HG03159 (cell line): ENCODE results near the gene DCHS1.
A peak's percentile ranks its signal among the peaks of the same experiment; 100 is the strongest.
"Not testable (repeated sequence)": the region's sequence is repeated elsewhere in the genome, so short reads cannot be mapped to it uniquely, and the experiment has no call there.

Experiments
- ATAC-seq: cut with Tn5 transposase; IDR thresholded peaks from one replicate; pipeline ENCODE4 v1.9.1; 2021; ENCODE audit warnings: mild to moderate bottlenecking, moderate library complexity; ENCODE audit not compliant: unreplicated experiment

Gene DCHS1, protein sequence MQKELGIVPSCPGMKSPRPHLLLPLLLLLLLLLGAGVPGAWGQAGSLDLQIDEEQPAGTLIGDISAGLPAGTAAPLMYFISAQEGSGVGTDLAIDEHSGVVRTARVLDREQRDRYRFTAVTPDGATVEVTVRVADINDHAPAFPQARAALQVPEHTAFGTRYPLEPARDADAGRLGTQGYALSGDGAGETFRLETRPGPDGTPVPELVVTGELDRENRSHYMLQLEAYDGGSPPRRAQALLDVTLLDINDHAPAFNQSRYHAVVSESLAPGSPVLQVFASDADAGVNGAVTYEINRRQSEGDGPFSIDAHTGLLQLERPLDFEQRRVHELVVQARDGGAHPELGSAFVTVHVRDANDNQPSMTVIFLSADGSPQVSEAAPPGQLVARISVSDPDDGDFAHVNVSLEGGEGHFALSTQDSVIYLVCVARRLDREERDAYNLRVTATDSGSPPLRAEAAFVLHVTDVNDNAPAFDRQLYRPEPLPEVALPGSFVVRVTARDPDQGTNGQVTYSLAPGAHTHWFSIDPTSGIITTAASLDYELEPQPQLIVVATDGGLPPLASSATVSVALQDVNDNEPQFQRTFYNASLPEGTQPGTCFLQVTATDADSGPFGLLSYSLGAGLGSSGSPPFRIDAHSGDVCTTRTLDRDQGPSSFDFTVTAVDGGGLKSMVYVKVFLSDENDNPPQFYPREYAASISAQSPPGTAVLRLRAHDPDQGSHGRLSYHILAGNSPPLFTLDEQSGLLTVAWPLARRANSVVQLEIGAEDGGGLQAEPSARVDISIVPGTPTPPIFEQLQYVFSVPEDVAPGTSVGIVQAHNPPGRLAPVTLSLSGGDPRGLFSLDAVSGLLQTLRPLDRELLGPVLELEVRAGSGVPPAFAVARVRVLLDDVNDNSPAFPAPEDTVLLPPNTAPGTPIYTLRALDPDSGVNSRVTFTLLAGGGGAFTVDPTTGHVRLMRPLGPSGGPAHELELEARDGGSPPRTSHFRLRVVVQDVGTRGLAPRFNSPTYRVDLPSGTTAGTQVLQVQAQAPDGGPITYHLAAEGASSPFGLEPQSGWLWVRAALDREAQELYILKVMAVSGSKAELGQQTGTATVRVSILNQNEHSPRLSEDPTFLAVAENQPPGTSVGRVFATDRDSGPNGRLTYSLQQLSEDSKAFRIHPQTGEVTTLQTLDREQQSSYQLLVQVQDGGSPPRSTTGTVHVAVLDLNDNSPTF (N-terminal part only)

DNA sequence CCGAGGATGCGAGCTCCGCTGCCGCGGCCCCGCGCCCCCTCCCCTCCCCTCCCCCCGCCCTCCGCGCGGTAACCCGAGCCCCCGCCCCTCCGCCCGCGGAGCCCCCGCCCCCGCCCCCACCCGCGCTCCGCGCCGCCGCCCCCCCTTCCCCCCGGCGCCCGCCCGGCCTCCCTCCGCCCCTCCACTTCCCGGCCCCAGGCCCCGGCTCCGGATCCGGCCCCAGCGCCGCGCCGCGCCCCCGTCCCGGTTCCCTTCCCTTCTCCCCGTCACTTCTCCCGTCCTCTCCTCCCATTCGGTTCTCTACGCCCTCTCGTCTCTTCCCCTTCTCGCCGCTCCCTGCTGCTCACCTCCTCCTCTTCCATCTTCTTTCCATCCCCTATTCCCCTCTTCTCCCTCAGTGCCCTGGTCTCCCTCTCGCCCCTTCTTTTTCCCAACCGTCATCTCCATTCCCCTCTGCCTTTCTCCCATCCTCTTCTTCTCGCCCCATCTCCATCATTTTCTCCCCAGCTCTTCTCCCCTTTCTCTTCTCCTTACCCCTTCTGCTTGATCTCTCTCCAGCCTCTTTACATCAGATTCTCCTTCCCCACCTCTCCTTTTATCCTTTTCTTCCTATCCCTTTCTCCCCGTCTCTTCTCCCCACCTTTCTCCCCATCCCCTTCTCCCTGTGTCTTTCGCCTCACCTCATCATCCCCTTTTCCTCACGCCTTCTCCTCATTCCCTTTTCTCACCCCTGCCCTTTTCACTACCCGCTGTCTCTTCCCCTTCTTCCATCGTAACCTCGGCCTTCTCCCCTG is at the start of gene DCHS1:
DCHS1 (minus strand) TSS at position 20 of the 794 bp plus-strand sequence. CDS start 14,196 bp downstream, outside the sequence.
- ATAC-seq = no peak

DNA sequence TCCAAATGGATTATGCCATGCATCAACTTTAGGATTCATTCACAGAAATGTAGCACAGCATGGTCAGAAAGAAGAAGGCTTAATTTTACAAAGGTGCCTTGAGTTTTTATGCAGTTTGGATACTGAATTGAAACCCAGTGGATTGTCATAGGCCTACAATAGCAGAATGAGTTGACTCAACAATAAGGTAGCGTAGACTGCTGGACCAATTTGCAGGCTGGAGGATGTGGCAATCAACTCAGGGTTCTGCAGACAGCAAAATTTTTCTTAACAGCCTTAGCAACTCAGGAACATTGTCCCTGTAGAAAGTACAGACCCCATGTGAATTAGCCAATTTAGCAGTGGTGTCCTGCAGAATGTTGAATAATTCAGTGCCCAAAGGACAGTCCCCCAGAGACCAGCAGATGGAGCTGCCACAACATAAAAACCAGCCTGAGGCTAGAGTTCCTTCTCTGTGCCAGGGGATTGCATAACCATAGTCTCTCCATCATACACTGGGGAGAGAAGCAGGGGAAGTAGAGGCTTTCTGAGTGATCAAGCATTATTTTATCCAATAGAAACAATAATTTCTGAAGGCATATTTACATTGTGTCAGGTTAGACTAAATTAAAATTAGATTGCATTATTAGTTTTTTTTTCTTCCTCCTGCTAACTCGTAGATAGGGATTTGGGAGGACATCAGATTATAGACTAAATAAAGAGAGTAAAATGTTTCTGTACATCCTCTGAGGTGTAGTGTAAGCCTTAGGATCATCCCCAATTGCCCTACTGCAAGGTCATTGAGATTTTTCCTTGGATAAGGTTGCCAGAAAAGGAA is 47.8 kb upstream of the DCHS1 start:
- ATAC-seq = no peak

DNA sequence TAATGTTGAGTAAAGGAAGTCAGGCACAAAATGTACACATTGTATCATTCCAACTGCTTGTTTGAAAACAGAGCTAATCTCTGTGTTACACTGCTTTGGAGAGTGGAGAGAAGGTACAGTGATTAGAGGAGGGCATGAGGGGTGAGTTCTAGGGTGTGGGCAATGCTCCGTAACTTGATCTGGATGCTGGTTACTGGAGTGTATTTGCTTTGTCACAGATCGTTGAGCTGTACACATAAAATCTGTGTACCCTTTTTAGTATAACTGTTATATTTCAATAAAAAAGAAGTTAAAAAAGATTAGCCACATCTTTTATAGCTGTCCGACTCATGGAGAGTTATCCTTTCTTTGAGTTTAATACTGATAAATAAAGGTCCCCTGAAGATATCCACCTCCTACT is 46.3 kb upstream of the DCHS1 start:
- ATAC-seq = not testable (repeated sequence)

DNA sequence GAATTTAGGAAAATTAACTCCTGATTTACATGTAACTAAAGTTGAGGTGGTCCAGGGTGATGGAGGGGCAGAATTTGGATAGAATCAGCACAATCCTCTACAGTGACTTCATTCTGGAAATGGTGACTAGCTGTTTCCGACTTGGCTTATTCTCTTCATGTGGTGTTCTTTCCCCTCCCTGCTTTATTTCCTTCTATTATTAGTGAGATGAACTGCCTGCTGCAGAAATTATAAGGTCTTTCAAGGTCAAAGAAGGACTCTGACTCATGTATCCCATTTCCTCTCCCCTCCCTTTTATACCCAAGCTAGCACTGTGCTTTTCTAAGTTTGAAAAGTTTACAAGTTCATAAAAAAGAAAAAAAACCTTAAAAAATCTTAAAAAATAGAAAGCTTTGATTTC is 39.8 kb upstream of the DCHS1 start:
- no peak for ATAC-seq

DNA sequence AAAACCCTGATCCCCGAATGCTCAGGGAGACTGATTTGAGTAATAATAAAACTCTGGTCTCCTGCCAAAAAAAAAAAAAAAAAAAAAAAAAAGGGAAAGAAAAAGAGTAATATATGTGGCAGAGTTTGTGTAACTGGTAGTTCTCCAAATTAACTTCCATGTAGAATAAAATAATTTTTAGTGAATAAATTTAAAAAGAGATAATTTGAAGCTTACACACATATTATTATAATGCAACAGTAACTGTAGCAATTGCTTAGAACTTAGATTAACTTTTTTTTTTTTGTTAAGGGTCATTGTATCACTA is 38.6 kb upstream of the DCHS1 start:
- ATAC-seq = no peak

DNA sequence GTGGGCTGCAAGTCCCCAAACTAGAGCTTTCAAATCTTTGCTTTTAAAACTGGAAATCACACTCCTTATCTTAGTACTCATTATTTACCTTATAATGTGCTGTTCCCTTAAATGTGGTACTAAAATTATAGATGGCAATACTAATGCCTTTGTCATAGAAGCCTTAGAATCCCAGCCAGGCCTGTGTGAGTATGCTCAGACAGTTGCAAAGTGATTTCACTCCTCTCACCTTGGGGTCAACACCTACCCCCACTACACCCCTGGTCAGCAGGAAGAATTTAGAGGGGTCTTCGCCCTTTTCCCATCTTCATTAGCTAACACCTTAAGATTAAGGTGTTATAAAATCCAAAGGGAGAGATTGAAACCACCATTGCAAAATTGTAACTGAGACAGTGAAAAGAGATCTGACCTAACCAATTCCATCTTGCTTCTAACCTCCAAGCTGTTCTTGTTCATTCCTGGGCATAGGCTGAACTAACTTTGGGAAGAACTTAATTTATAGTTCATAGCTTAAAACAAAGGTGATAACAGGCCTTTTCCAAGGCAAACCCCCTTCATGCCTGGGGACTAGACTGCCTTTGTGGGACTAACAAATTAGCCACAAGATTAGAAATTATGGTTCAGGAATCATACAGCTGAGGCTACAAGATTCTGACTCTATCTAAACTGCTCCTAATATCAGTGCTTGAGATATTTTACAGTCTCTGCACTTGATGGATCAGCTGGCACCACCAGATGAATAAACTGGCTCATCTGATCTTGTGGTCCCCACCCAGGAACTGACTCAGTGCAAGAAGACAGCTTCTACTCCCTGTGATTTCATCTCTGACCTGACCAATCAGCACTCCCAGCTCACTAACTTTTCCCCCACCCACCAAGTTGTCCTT is 38.0 kb upstream of the DCHS1 start:
- ATAC-seq = no peak

DNA sequence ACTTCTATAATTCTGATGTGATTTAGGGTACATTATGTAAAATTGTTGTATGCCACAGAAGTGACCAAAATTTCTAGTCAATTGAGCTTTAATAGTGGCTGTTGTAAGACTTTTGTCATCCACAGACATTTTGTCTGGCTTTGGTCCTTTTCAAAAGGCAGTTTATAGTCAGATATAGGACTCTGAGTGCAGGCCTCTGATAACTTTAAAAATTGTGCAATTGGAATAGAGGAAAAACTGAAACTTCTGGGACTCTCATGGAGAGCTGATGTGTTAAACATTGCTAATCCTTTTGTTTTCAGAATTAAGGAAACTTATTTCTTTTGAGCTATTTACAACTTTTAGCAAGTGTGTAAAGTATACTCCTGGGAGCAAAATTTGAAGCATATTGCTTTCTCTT is 36.5 kb upstream of the DCHS1 start:
- ATAC-seq = no peak

DNA sequence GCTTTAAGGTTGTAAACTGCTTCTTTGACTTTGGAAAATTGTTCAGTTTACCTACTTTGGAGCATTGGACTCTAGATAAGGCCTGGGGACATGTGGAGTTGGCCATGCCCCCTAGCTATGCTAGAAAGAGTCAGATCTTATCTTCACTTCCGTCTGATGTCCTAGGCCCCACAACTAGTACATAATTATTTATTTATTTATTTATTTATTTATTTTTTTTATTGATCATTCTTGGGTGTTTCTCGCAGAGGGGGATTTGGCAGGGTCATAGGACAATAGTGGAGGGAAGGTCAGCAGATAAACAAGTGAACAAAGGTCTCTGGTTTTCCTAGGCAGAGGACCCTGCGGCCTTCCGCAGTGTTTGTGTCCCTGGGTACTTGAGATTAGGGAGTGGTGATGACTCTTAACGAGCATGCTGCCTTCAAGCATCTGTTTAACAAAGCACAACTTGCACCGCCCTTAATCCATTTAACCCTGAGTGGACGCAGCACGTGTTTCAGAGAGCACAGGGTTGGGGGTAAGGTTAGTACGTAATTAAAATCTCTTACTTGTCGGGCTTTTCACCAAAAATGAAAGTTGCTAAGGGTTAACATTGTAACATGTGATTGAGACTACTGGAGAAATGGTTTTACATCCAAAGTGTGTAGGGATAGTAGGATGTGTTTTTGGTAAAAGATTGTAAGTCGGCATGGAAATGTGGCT is 35.0 kb upstream of the DCHS1 start:
- not testable (repeated sequence) for ATAC-seq

DNA sequence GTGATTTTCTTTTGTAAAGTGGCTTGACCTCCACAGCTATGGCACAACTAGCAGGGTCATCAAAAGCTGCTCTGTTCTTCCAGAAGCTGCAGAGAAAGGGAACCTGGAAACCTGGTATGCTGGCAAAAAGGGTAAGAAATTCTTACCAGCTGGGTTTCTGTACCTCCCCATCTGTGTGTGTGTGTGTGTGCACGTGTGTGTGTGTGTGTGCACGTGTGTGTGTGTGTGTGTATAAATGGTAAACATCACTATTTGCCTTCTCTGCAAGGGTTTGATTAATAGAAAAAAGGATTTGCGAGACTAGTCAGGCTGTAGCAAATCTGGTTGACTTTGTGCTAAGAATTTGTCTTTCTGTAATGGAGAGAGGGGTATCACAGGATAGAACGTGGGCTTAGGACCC is 32.3 kb upstream of the DCHS1 start:
- ATAC-seq = no peak

DNA sequence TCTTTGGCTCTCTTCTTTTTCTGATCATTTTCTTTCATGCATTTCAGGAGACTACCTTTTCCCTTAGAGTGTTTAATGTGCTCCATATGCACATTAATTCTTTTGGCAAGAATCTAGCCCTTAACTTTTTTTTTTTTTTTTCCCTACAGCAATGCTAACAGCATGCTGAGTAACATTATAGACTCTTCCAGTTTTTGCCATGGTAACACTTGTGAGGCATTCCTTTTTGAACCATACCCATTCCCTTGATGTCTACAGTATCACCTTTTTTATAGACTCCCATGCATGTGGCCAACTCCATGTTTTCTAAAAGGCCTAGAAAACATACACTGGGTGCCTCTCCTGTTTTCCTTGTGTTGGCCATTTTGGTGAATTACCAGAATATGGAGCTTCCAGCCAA is 30.4 kb upstream of the DCHS1 start:
- no peak for ATAC-seq

DNA sequence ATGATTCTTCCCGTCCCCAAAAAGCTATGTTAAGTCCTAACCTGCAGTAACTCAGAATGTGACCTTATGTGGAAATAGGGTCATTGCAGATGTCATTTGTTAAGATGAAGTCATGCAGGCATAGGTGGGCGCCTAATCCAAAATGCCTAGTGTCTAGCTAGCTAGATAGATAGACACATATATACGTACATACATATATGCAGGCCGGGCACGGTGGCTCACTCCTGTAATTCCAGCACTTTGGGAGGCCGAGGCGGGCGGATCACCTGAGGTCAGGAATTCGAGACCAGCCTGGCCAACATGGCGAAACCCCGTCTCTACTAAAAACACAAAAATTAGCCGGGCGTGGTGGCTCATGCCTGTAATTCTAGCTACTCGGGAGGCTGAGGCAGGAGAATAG is 28.5 kb upstream of the DCHS1 start:
- ATAC-seq = not testable (repeated sequence)

DNA sequence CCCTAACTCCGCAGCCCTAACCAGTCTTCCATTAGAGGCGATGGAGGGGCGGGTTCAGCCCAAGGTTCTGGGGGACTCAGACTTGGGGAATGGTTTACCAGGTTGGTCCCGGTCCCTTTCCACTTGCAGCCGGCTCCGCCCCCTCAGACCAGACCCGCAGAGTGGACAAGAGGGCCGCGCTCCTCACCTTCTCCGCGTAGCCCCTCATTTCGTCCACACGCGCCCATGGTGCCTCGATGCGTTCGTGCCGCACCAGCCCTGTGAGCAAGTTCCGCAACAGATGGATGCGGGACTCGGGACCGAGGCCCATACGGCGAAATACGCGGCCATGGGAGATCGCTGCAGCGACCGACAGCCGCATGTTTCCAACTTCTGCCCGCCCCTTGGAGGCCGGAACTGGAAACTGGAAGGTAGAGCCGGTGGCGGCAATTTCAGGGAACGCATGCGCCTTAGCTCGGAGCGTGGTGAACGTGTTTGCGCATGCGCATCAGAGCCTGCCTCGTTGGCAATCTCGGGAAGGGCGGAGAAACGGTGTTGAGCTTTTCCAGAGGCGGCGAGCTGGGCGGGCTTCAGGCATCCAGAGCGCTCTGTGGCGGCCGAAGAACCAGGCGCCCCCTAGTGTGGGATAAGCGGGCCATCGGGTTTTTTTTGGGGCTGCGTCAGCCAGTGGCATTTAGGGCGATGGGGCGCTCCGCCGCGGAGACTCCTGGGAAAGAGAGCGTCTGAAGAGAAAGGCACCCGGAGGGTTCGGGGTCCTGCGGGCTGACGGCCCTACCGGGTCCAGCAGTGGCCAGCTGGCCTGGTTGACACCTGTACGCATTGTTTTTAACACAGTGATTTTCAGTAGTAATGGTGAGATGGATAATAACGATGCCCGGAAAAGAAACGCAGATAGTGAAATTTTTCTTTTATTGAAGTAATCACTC is 27.6 kb upstream of the DCHS1 start, which contains the start of gene MRPL17:
MRPL17 (minus strand) TSS at position 405 of the 926 bp plus-strand sequence; CDS start at position 361, 44 bp downstream.
- ATAC-seq = peak; percentile 92

DNA sequence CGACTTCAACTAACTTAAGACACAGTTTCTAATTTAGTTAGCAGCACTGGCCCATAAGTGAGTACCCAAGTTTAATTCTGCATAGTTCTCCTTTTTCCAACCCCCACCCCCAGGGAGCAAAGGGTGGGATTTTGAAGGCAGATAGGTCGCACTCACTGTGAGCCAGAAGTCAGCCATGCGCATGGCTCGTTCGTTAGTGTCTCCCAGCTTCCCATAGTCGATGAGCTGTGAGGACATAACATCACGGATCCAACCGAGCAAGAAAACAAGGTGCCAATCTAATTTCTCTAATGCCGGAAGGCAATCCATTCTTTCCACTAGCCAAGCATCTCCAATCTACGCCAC is 27.0 kb upstream of the DCHS1 start:
- no peak for ATAC-seq

DNA sequence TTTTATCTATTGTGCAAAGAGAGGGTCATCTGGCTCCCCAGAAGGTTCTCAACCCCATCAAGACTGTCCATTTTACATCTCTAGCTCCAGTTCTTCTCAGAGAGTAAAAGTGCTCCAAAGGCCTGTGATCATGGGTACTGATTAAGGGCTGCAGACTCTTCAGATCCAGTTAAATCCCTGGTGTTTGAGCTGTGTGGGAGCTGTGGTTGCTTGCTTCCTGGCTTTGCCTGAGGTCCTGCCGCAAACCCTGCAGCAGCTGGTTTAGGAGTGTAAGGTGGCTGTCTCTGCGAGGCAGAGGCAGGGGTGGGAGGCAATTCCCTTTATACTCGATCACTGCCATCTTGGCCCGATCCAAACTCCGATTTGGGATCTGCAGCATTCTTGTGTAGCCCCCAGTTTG is 26.3 kb upstream of the DCHS1 start:
- ATAC-seq = no peak

DNA sequence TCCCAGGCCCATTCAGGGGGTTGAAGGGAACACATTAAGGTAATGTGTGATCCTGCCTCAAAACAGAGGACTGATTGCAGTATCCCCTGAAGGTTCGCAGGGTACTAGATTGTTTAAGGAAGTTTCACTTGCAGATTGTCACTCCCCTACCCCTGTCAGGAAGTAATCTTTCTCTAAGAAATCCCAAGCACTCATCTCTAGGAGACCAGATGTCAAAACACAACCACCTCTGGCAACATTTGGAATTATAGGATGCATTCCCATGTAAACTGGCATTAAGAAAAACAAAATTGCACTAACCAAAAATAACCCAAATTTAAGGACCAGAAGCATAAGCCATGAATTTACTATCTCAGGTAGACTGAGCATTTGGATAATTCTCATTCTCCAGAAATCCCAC is 25.9 kb upstream of the DCHS1 start:
- no peak for ATAC-seq

DNA sequence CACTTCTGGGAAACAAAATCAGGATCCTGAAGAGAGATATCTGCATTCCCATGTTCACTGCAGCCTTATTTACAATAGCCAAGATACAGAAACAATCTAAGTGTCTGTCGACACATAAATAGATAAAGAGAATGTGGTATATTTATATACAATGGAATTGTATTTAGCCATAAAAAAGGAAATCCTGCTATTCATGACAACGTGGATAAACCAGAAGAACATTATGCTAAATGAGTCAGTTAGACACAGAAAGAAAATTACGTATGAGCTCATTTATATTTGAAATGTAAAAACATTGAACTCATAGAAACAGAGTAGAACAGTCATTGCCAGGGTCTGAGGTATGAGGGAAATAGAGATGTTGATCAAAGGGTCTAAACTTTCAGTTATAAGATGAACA is 21.4 kb upstream of the DCHS1 start:
- ATAC-seq = no peak

DNA sequence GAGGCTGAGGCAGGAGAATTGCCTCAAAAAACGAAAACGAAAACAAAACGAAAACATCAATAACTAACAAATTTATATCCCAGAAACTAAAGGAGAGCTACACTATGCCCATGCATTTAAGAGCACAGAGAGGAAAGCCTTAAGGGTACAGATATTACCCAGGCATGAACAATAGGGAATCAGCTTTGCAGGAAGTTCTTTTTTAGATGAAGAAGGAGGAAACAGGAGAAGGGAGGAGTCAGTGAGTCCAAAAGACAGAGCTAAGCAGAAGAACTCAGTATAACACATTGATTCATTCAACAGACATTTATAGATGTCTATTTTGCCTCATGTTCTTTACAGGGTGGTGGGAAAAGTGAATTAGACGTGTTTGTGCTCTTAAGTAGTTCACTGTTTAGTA is 19.3 kb upstream of the DCHS1 start:
- no peak for ATAC-seq
